Lower lobe of right lung (tissue), 2 donors: ENCODE data around the gene EPN2. TPM values are rescaled to one million over a fixed set of nuclear protein-coding genes. Genes with fewer than 3 reads are reported as not detected.
"Not testable (repeated sequence)": the region's sequence is repeated elsewhere in the genome, so short reads cannot be mapped to it uniquely, and the experiment has no call there.

Source experiments
- ATAC-seq, 2 donors: fragments of 200-7000 bp; cut with Tn5 transposase; one replicate each; pipeline ENCODE4 v1.9.1; 2020 to 2022; ENCODE audit warnings: mild to moderate bottlenecking in 2 of 2, moderate library complexity in 2 of 2
- DNase-seq: peaks from one replicate; pipeline ENCODE4 v3.0.0-alpha.2; 2020
- H3K27ac ChIP-seq: fragments of 200-600 bp; one replicate; pipeline ENCODE4 v1.8.0; 2022
- H3K27me3 ChIP-seq: fragments of 200-600 bp; one replicate; pipeline ENCODE4 v1.8.0; 2022; ENCODE audit warnings: low read depth
- H3K36me3 ChIP-seq: fragments of 200-600 bp; one replicate; pipeline ENCODE4 v1.8.0; 2022; ENCODE audit warnings: mild to moderate bottlenecking
- H3K4me1 ChIP-seq: fragments of 200-600 bp; one replicate; pipeline ENCODE4 v1.8.0; 2022
- H3K4me3 ChIP-seq: fragments of 200-600 bp; one replicate; pipeline ENCODE4 v1.8.0; 2022; ENCODE audit warnings: mild to moderate bottlenecking
- H3K9me3 ChIP-seq: fragments of 200-600 bp; one replicate; pipeline ENCODE4 v1.8.0; 2022
- intact Hi-C: fragments of 100-400 bp; cut with DNase I; formaldehyde crosslinking; loops from one replicate; pipeline ENCODE4 v1.11.0; 2022
- total RNA-seq: library from RNA; stranded (reverse); fragmentation: NEBNext Ultra II Directional; extraction: Animal tissue kit (Norgen Biotek cat#: 25700); gene quantifications from one replicate; pipeline ENCODE4 v1.2.1, GENCODE V29; 2021
- TF ChIP-seq, protein P1 (sequence below): fragments of 200-600 bp; IDR thresholded peaks from one replicate; pipeline ENCODE4 v1.8.0; 2022; ENCODE audit warnings: antibody characterized with exemption, mild to moderate bottlenecking
- donor health status: DM: no; HTN: yes; CAD: no; lungs with severe emphysema.

The EPN2 gene
- total RNA-seq, 1 donor from 2014 or later = 66.2 TPM

DNA sequence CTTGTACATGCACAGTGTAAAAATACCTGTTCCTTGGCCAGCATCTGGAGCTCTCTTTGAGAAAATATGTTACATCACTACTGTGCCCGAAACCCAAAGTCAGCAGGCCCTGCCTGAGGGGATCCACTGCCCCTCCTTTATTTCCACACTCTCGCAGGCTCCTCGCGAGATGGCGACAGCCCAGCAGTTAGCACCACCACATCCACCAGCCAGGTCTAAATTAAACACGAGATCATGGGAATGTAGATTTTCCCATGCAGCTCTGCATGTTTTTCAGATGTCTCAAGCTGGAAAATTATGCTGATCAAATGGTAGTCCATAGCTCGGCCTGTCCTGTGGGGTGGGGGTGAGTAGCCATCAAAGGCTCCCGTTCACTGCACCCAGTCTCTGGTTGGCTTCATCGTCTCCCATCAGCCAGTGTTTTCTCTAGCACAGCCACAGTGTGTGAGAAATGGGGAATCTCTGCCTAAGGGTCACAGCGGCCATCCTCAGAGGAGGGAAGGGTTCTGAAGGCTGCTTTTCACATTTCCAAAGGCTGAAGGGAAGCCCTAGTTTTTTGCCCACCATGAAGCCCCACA lies 34.7 kb downstream of the EPN2 start:
- no peaks in the 10 kb centered on the region for H3K27me3 ChIP-seq
- TF ChIP-seq, protein P1, sequence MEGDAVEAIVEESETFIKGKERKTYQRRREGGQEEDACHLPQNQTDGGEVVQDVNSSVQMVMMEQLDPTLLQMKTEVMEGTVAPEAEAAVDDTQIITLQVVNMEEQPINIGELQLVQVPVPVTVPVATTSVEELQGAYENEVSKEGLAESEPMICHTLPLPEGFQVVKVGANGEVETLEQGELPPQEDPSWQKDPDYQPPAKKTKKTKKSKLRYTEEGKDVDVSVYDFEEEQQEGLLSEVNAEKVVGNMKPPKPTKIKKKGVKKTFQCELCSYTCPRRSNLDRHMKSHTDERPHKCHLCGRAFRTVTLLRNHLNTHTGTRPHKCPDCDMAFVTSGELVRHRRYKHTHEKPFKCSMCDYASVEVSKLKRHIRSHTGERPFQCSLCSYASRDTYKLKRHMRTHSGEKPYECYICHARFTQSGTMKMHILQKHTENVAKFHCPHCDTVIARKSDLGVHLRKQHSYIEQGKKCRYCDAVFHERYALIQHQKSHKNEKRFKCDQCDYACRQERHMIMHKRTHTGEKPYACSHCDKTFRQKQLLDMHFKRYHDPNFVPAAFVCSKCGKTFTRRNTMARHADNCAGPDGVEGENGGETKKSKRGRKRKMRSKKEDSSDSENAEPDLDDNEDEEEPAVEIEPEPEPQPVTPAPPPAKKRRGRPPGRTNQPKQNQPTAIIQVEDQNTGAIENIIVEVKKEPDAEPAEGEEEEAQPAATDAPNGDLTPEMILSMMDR = no peak
- H3K4me1 ChIP-seq = peaks cover 56% of the 10 kb centered on the region
- intact Hi-C loops = no loop called here
- no peak for DNase-seq
- H3K36me3 ChIP-seq = peaks cover 8% of the 10 kb centered on the region
- H3K9me3 ChIP-seq = no peaks in the 10 kb centered on the region
- peak overlapping the region; percentile 19 for H3K27ac ChIP-seq
- no peak overlapping the region for H3K4me3 ChIP-seq
- ATAC-seq = no peak

DNA sequence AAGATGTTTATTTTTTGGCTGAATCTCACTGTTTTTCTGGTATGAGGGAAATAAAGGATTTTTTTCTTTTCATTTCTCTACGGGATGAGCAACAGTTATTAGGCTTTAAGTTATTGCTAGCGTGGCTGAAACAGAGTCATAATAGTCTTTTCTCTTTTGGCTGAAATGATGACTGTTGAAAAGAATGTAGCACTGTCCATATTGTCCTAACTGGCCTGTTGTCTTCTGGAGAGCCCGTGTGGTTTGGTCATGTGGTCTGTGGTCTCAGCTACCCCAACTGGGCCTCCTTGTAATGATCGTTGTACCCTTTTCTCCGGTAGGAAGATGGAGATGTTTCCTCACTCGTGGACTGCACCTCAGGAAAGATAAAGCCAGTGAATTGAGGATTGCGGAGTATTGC lies 36.6 kb downstream of the EPN2 start:
- ATAC-seq (no peak), DNase-seq (no peak)
- Histone ChIP-seq H3K9me3 (no peaks in the 10 kb centered on the region), H3K27ac (no peak overlapping the region), H3K36me3 (peaks cover 8% of the 10 kb centered on the region), H3K4me3 (no peak overlapping the region), H3K4me1 (peaks cover 38% of the 10 kb centered on the region), H3K27me3 (no peaks in the 10 kb centered on the region)
- intact Hi-C loops = no loop called here
- TF ChIP-seq, protein P1 = no peak

DNA sequence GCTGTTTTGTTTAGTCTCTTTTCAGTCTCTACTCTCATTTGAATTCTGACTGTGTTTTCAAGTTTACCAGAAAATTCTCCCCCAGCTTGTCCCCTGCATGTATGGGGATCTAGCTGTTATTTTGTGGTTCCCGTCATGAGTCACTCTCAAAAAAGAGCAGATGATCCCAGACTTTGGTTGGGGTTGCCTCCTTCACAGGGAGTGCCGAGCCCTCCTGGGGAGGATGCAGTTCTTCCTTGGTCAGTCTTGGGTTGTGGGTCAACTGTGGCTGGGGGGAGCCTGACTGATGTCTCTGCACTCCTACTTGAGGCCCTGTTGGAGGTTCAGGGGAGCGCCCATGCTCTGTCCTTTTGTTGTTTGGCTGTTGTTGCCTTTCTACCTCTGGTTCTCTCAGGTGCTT lies 37.7 kb downstream of the EPN2 start:
- TF ChIP-seq, protein P1 = no peak
- peaks cover 33% of the 10 kb centered on the region for H3K4me1 ChIP-seq
- DNase-seq (no peak), ATAC-seq (no peak)
- H3K27me3 ChIP-seq = no peaks in the 10 kb centered on the region
- intact Hi-C loops = no loop called here
- H3K36me3 ChIP-seq = peaks cover 8% of the 10 kb centered on the region
- H3K9me3 ChIP-seq = no peaks in the 10 kb centered on the region
- H3K27ac ChIP-seq = no peak overlapping the region
- H3K4me3 ChIP-seq = no peak overlapping the region

GRCh38 chr17:19275457-19276127 lies 38.4 kb downstream of the EPN2 start:
- H3K9me3 ChIP-seq = no peaks in the 10 kb centered on the region
- H3K36me3 ChIP-seq = peaks cover 8% of the 10 kb centered on the region
- no peak for ATAC-seq
- H3K27ac ChIP-seq = no peak overlapping the region
- H3K4me3 ChIP-seq = no peak overlapping the region
- DNase-seq = no peak
- no peaks in the 10 kb centered on the region for H3K27me3 ChIP-seq
- H3K4me1 ChIP-seq = peaks cover 31% of the 10 kb centered on the region
- TF ChIP-seq, protein P1 = no peak
- intact Hi-C loops = no loop called here

DNA sequence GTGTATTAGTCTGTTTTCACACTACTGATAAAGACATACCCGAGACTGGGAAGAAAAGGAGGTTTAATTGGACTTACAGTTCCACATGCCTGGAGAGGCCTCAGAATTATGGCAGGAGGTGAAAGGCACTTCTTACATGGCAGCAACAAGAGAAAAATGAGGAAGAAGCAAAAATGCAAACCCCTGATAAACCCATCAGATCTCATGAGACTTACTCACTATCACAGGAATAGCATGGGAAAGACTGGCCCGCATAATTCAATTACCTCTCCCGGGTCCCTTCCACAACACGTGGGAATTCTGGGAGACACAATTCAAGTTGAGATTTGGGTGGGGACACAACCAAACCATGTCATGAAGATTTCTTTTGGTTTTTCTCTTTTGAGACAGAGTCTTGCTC lies 41.1 kb downstream of the EPN2 start:
- Histone ChIP-seq H3K4me1 (peaks cover 21% of the 10 kb centered on the region), H3K36me3 (peaks cover 16% of the 10 kb centered on the region)
- intact Hi-C loops, H3K9me3 ChIP-seq, H3K4me3 ChIP-seq, ATAC-seq, H3K27me3 ChIP-seq, DNase-seq, H3K27ac ChIP-seq: not testable (repeated sequence)

- Histone ChIP-seq H3K27me3 (no peaks in the 10 kb centered on the region), H3K36me3 (peaks cover 20% of the 10 kb centered on the region), H3K4me1 (peaks cover 23% of the 10 kb centered on the region), H3K4me3 (no peak overlapping the region), H3K9me3 (no peaks in the 10 kb centered on the region), H3K27ac (no peak overlapping the region)
- TF ChIP-seq, protein P1 = no peak
- intact Hi-C loops = no loop called here
- ATAC-seq (no peak), DNase-seq (no peak)
These were observed 41.6 kb downstream of the EPN2 start for GRCh38 chr17:19278729-19279128.
